8988T (cell line): ENCODE results near the gene TFDP3.

Experiments used
- DNase-seq: peaks from one replicate; pipeline ENCODE4 v3.0.0; 2011

Gene TFDP3

GRCh38 chrX:133185119-133185518, 33.0 kb downstream of the TFDP3 start:
- no peak for DNase-seq

- DNase-seq: no peak
Observed at GRCh38 chrX:133183806-133184205, 34.3 kb downstream of the TFDP3 start.

GRCh38 chrX:133179500-133179899, 38.7 kb downstream of the TFDP3 start:
- DNase-seq: no peak

- DNase-seq: no peak
Observed at GRCh38 chrX:133177202-133177601, 41.0 kb downstream of the TFDP3 start.

- DNase-seq: no peak
Observed at GRCh38 chrX:133175605-133176004, 42.5 kb downstream of the TFDP3 start.

- no peak for DNase-seq
Observed at GRCh38 chrX:133175162-133175561, 43.0 kb downstream of the TFDP3 start.

- DNase-seq: no peak
Observed at GRCh38 chrX:133171962-133172708, 46.0 kb downstream of the TFDP3 start.
